ENCODE measurements around the gene FRS2. TPM values are rescaled to one million over a fixed set of nuclear protein-coding genes. Genes with fewer than 3 reads are reported as not detected.

Gene FRS2
- total and polyA plus RNA-seq, 9 of the 15 experiments (the other 6 are each of a cell fraction or from before 2014, with no cell fraction given), result 1.0 to 9.1 (median 6.0) TPM

GRCh38 chr12:69623970-69624369, 153.8 kb downstream of the FRS2 start (continued):
- TF ChIP-seq, protein P1, sequence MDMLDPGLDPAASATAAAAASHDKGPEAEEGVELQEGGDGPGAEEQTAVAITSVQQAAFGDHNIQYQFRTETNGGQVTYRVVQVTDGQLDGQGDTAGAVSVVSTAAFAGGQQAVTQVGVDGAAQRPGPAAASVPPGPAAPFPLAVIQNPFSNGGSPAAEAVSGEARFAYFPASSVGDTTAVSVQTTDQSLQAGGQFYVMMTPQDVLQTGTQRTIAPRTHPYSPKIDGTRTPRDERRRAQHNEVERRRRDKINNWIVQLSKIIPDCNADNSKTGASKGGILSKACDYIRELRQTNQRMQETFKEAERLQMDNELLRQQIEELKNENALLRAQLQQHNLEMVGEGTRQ (CRISPR knock-in tag; IDR thresholded peaks at IDR 0.05), result peak; percentile 26; the same call in 1 of the 2 replicates
- TF ChIP-seq CBX5 (IDR thresholded peaks at IDR 0.05; ENCODE audit: borderline replicate concordance, low read depth) (peak; percentile 22; the same call in 1 of the 2 replicates), ZFP1 (CRISPR knock-in tag; IDR thresholded peaks at IDR 0.05) (no peak), KAT8 (IDR thresholded peaks at IDR 0.05; ENCODE audit: low read depth) (no peak), ZNF133 (CRISPR knock-in tag; IDR thresholded peaks at IDR 0.05) (no peak), HSF4 (CRISPR knock-in tag; IDR thresholded peaks at IDR 0.05; ENCODE audit: borderline replicate concordance) (no peak), CEBPB (tag; IDR thresholded peaks at IDR 0.05) (no peak), SNIP1 (IDR thresholded peaks at IDR 0.05; ENCODE audit: low read depth) (no peak), SMARCA5 (IDR thresholded peaks at IDR 0.05) (no peak)
- TF ChIP-seq, protein P2, sequence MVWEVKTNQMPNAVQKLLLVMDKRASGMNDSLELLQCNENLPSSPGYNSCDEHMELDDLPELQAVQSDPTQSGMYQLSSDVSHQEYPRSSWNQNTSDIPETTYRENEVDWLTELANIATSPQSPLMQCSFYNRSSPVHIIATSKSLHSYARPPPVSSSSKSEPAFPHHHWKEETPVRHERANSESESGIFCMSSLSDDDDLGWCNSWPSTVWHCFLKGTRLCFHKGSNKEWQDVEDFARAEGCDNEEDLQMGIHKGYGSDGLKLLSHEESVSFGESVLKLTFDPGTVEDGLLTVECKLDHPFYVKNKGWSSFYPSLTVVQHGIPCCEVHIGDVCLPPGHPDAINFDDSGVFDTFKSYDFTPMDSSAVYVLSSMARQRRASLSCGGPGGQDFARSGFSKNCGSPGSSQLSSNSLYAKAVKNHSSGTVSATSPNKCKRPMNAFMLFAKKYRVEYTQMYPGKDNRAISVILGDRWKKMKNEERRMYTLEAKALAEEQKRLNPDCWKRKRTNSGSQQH (CRISPR knock-in tag; IDR thresholded peaks at IDR 0.05), result no peak

- ATAC-seq (no peak), FAIRE-seq (no peak), DNase-seq (ENCODE audit: extremely low read depth in 1 of 4, low spot score in 3 of 4) (no peak)
- H3K79me2 ChIP-seq (ENCODE audit: control insufficient read depth, insufficient read depth, low read length), result no peaks in the 10 kb centered on the region
- CTCF ChIA-PET (ENCODE audit: low intra/inter-chr PET ratio), result no interaction called here
- in situ Hi-C loops (cut with MboI) (no loop called here), intact Hi-C loops (cut with micrococcal nuclease) (no loop called here)
- no peak overlapping the region for H3K27ac ChIP-seq (ENCODE audit: extremely low read depth, low read depth, low read length)
- no peaks in the 10 kb centered on the region for H3K9me1 ChIP-seq (ENCODE audit: control insufficient read depth, insufficient read depth, low read length)
- BruUV-seq (replicated peaks), result no TSS peak
- peaks cover 16 to 18% of the 10 kb centered on the region in 2 experiments for H3K4me1 ChIP-seq (replicated peaks in 1 of 2; ENCODE audit: control insufficient read depth in 2 of 2, insufficient read depth in 2 of 2, low read length in 2 of 2)
- H3K9ac ChIP-seq (ENCODE audit: insufficient read depth in 1 of 2, low read depth in 2 of 2, low read length in 2 of 2), result no peak overlapping the region
- 0 out of 2 replicates have a peak, but pooled peaks cover 5% of the 10 kb centered on the region for H4K20me1 ChIP-seq (replicated peaks; ENCODE audit: control insufficient read depth, insufficient read depth, low read length)
- peak overlapping the region; percentile 6; the same call in 1 of the 2 replicates for H3K4me2 ChIP-seq (ENCODE audit: insufficient read depth, low read length)
- POLR2A ChIA-PET, result no interaction called here
- no peak overlapping the region for H3K4me3 ChIP-seq
- 0 out of 5 replicates have a peak, but pooled peaks cover 0 to 6% of the 10 kb centered on the region in 2 experiments for H3K27me3 ChIP-seq (ENCODE audit: control insufficient read depth in 2 of 2, insufficient read depth in 2 of 2, low read length in 2 of 2)
- H2AFZ ChIP-seq (ENCODE audit: low read depth, low read length), result no peak overlapping the region
- no peaks in the 10 kb centered on the region for H3K36me3 ChIP-seq (ENCODE audit: control insufficient read depth, insufficient read depth, low read length)
- WGBS (ENCODE audit: insufficient coverage, low coverage, missing lambda C conversion rate), result 6% methylated on average over 8 of the region's 8 CpGs
- no peaks in the 10 kb centered on the region for H3K9me3 ChIP-seq (replicated peaks; ENCODE audit: control insufficient read depth, insufficient read depth, low read depth, low read length)
- TF ChIP-seq CEBPG (CRISPR knock-in tag; IDR thresholded peaks at IDR 0.05), result no peak
- no peak for TF ChIP-seq CEBPG (tag; conservative IDR thresholded peaks at IDR 0.05 in 1 of 2, IDR thresholded peaks at IDR 0.05 in 1 of 2)
- no peak for TF ChIP-seq TGIF2 (CRISPR knock-in tag; IDR thresholded peaks at IDR 0.05)
- TF ChIP-seq, protein P3, sequence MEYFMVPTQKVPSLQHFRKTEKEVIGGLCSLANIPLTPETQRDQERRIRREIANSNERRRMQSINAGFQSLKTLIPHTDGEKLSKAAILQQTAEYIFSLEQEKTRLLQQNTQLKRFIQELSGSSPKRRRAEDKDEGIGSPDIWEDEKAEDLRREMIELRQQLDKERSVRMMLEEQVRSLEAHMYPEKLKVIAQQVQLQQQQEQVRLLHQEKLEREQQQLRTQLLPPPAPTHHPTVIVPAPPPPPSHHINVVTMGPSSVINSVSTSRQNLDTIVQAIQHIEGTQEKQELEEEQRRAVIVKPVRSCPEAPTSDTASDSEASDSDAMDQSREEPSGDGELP (CRISPR knock-in tag; IDR thresholded peaks at IDR 0.05; ENCODE audit: borderline replicate concordance), result no peak
- TF ChIP-seq, protein P4, sequence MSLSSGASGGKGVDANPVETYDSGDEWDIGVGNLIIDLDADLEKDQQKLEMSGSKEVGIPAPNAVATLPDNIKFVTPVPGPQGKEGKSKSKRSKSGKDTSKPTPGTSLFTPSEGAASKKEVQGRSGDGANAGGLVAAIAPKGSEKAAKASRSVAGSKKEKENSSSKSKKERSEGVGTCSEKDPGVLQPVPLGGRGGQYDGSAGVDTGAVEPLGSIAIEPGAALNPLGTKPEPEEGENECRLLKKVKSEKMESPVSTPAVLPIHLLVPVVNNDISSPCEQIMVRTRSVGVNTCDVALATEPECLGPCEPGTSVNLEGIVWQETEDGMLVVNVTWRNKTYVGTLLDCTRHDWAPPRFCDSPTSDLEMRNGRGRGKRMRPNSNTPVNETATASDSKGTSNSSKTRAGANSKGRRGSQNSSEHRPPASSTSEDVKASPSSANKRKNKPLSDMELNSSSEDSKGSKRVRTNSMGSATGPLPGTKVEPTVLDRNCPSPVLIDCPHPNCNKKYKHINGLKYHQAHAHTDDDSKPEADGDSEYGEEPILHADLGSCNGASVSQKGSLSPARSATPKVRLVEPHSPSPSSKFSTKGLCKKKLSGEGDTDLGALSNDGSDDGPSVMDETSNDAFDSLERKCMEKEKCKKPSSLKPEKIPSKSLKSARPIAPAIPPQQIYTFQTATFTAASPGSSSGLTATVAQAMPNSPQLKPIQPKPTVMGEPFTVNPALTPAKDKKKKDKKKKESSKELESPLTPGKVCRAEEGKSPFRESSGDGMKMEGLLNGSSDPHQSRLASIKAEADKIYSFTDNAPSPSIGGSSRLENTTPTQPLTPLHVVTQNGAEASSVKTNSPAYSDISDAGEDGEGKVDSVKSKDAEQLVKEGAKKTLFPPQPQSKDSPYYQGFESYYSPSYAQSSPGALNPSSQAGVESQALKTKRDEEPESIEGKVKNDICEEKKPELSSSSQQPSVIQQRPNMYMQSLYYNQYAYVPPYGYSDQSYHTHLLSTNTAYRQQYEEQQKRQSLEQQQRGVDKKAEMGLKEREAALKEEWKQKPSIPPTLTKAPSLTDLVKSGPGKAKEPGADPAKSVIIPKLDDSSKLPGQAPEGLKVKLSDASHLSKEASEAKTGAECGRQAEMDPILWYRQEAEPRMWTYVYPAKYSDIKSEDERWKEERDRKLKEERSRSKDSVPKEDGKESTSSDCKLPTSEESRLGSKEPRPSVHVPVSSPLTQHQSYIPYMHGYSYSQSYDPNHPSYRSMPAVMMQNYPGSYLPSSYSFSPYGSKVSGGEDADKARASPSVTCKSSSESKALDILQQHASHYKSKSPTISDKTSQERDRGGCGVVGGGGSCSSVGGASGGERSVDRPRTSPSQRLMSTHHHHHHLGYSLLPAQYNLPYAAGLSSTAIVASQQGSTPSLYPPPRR (CRISPR knock-in tag; IDR thresholded peaks at IDR 0.05; ENCODE audit: borderline replicate concordance), result no peak
Measured at GRCh38 chr12:69627501-69627900, 157.3 kb downstream of the FRS2 start.

Measured in K562 (cell line).